ENCODE measurements around the gene TNIP3. TPM values are rescaled to one million over a fixed set of nuclear protein-coding genes. Genes with fewer than 3 reads are reported as not detected.
A peak's percentile ranks its signal among the peaks of the same experiment; 100 is the strongest.
"Not testable (repeated sequence)": the region's sequence is repeated elsewhere in the genome, so short reads cannot be mapped to it uniquely, and the experiment has no call there.

Gene TNIP3
- total and polyA plus RNA-seq, 11 donors, result 0.07 to 0.59 (median 0.14) TPM; not detected in 8

DNA sequence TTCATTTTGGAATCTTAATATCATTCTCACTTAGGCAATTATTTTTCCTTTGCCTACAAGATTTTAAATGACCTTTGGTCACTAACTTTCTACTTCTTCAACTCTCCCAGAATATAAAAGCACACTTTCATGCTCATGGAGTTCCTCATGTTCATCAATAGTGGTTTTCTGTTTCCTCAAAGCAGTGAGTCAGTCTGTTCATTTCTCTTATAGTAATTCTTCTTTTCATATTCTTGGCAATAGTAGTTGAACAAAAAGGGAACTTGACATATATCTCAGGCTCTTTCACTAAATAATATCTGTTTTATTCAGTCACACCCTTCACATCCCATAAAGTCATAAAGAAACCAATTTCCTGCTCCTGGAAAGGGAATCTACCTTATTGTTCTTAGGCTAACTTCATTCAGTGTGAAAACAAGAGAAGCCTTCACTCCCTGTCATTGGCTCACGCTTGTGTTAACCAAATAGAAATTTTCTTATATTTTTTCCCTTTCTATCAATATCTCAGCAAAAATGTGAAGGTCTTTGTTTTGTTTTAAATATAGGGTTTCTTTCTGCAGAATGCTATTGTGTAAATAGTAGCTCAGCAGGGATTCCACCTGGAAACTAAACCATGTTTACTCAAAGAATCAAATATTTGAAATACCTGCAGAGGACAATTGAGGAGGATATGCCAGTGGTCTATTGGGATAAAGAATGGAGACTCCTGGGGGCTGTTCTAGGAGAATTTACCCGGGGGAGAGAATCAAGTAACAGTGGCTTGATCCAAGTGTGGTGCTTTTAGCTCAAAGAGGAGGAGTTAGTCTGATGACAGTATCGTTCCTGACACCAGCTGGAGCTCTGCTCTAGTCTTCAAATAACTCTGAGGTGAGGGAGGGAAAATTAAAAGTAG lies 13.4 kb upstream of the TNIP3 start:
- H3K4me1 ChIP-seq, result peaks cover 0 to 33% (median 0%) of the 10 kb centered on the region in 12 donors
- peak in 1 of 4 donors; percentile 20 for ATAC-seq
- peak overlapping the region in 1 of 12 donors; percentile 46 for H3K27ac ChIP-seq
- intact Hi-C loops (cut with DNase I), result no loop called here
- no peak for TF ChIP-seq POLR2A (IDR thresholded peaks at IDR 0.05)
- TF ChIP-seq, protein P1, sequence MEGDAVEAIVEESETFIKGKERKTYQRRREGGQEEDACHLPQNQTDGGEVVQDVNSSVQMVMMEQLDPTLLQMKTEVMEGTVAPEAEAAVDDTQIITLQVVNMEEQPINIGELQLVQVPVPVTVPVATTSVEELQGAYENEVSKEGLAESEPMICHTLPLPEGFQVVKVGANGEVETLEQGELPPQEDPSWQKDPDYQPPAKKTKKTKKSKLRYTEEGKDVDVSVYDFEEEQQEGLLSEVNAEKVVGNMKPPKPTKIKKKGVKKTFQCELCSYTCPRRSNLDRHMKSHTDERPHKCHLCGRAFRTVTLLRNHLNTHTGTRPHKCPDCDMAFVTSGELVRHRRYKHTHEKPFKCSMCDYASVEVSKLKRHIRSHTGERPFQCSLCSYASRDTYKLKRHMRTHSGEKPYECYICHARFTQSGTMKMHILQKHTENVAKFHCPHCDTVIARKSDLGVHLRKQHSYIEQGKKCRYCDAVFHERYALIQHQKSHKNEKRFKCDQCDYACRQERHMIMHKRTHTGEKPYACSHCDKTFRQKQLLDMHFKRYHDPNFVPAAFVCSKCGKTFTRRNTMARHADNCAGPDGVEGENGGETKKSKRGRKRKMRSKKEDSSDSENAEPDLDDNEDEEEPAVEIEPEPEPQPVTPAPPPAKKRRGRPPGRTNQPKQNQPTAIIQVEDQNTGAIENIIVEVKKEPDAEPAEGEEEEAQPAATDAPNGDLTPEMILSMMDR (IDR thresholded peaks at IDR 0.05), result no peak
- no peak for DNase-seq
- H3K9me3 ChIP-seq, result no peaks in the 10 kb centered on the region
- WGBS, 4 donors, result 42 to 50% (median 44%) methylated on average over 3 of the region's 3 CpGs
- peak overlapping the region in 1 of 12 donors; percentile 7 for H3K4me3 ChIP-seq
- no peaks in the 10 kb centered on the region for H3K36me3 ChIP-seq
- H3K27me3 ChIP-seq, result peaks cover 0 to 18% (median 0%) of the 10 kb centered on the region in 9 donors

DNA sequence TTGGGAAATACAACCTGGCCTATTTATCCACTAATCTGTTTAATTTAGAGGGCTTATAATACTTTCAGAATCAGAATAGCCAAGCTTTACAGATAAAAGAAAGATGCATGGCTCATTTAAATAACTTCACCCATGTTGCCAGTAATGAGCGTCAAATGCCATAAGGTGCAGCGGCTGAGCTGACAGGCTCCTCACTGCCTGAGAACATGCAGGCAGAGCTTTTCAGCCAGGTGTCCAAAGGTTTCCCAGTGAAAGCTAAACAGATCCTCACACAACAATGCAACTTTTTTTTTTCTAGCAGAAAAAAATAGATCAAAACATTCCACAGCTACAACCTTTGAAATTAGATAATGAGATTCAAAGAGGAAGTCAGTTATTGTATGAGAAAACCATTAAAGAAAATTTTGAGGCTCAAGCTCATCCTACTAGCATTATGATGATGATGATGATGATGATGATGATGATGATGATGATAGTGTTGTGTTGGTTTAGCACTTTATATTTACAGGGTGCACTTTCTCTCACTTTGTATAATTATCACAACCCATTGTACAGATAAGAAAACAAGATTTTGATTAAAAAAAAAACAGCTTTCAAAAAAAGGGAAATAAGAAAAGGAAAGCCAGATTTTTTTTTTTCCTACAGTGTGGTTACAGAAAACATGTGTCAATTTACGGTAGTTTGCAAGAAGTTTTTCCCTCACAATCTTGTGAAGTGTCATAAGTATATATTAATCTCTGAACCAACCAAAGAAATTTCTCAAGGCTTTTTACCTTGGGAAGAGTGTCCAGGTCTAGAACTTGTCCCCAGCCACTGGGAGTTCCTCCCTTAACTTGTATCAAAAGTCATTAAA lies 12.2 kb upstream of the TNIP3 start:
- Histone ChIP-seq H3K9me3 (no peaks in the 10 kb centered on the region), H3K27ac (peak overlapping the region in 1 of 12 donors; percentile 46), H3K4me3 (no peak overlapping the region), H3K36me3 (no peaks in the 10 kb centered on the region), H3K4me1 (peaks cover 0 to 21% (median 0%) of the 10 kb centered on the region in 12 donors), H3K27me3 (peaks cover 0 to 18% (median 0%) of the 10 kb centered on the region in 9 donors)
- ATAC-seq (no peak), DNase-seq (no peak)
- TF ChIP-seq POLR2A (IDR thresholded peaks at IDR 0.05), result no peak
- TF ChIP-seq, protein P1 (IDR thresholded peaks at IDR 0.05), result no peak
- intact Hi-C loops (cut with DNase I), result no loop called here
- 47 to 69% (median 61%) methylated on average over 3 of the region's 3 CpGs for WGBS, 4 donors

DNA sequence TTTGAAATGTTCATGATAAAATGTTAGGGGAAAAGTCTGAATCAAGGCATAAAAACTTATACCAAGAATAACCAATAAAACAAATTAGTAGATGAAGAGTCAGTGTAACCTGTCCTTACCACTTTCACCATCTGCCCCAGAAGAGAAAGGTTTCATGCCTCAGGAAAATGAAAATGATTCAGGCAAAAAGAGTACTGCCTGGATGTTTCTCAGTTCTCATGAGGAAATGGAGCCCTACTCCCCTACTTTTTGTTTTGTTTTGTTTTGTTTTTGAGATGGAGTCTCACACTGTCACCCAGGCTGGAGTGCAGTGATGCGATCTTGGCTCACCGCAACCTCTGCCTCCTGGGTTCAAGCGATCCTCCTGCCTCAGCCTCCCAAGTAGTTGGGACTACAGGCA lies 7.4 kb upstream of the TNIP3 start:
- WGBS, 4 donors, result 92 to 100% (median 95%) methylated on average over 3 of the region's 3 CpGs
- H3K36me3 ChIP-seq; H3K27me3 ChIP-seq; DNase-seq; H3K4me3 ChIP-seq; H3K9me3 ChIP-seq; intact Hi-C loops (cut with DNase I); ATAC-seq; H3K27ac ChIP-seq: not testable (repeated sequence)
- peaks cover 0 to 11% (median 0%) of the 10 kb centered on the region in 12 donors for H3K4me1 ChIP-seq

DNA sequence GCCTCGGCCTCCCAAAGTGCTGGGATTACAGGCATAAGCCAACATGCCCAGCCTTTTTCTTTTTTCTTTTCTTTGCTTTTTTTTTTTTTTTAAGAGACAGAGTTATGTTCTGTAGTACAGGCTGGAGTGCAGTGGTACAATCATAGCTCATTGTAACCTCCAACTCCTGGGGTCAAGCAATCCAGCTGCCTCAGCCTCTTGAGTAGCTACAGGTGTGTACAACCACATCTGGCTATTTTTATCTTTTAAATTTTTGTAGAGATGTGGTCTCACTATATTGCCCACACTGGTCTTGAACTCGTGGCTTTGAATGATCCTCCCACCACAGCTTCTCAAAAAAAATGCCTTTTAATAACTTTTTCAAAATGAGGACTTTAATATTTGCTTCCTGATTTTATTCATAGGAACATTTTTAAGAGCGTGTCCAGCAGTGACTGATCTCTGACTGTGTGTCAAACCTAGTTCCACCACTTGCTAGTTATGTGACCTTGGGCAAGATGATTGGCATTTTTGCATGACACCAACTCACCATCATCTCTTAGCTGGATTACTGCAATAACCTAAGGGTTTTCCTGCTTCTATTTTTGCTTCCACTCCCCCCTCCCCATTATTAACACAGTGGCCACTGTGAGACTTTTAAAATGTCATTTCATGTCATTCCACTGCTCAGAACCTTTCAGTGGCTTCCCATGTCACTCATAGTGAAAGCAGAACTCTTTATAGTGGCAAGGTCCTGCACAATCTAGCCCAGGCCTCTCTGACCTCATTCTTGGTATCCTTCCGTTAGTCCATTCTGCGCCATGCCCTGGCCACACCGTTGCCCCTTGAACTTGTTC lies 4.5 kb upstream of the TNIP3 start:
- peak in 3 of 4 donors; percentile 37 to 68 (median 46) for ATAC-seq
- Histone ChIP-seq H3K4me1 (peaks cover 0 to 17% (median 0%) of the 10 kb centered on the region in 12 donors), H3K4me3 (no peak overlapping the region), H3K9me3 (no peaks in the 10 kb centered on the region), H3K27me3 (no peaks in the 10 kb centered on the region), H3K36me3 (no peaks in the 10 kb centered on the region), H3K27ac (peak overlapping the region in 1 of 12 donors; percentile 27)
- 81 to 86% (median 84%) methylated on average over 6 of the region's 6 CpGs for WGBS, 4 donors
- intact Hi-C loops (cut with DNase I), result no loop called here
- TF ChIP-seq, protein P1 (IDR thresholded peaks at IDR 0.05), result no peak
- TF ChIP-seq POLR2A (IDR thresholded peaks at IDR 0.05), result no peak
- DNase-seq, result no peak
